Coronary artery (tissue), 2 donors: ENCODE measurements around the gene UBE2J2.

ENCODE experiments used
- DNase-seq: peaks from one replicate; pipeline ENCODE4 v3.0.0-alpha.2; 2017; ENCODE audit warnings: low spot score
- H3K27ac ChIP-seq, 2 donors: fragments of 200-600 bp; sonication (generic); one replicate each; pipeline ENCODE4 v1.5.1; 2016 to 2019
- H3K4me3 ChIP-seq: fragments of 200-600 bp; sonication (generic); 2 replicates; pipeline ENCODE4 v1.5.1; 2016; ENCODE audit warnings: mild to moderate bottlenecking, moderate library complexity
- TF ChIP-seq, protein P1 (sequence below): fragments of 200-600 bp; sonication (generic); IDR thresholded peaks from one replicate; pipeline ENCODE4 v1.5.1; 2019; ENCODE audit warnings: antibody characterized with exemption

UBE2J2 gene

DNA sequence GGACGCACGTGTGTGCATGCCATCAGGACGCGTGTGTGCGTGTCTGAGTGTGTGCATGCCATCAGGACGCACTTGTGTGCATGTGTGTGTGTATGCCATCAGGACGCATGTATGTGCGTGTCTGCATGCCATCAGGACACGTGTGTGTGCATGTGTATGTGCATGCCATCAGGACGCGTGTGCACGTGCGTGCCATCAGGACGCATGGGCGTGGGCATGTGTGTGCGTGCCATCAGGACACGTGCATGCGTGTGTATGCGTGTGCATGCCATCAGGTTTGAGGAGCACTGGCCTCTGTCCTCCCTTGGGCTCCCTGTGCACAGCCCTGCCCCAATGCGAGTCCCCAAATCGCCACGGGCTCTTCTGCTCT, 14.6 kb downstream of the UBE2J2 start:
- TF ChIP-seq, protein P1, sequence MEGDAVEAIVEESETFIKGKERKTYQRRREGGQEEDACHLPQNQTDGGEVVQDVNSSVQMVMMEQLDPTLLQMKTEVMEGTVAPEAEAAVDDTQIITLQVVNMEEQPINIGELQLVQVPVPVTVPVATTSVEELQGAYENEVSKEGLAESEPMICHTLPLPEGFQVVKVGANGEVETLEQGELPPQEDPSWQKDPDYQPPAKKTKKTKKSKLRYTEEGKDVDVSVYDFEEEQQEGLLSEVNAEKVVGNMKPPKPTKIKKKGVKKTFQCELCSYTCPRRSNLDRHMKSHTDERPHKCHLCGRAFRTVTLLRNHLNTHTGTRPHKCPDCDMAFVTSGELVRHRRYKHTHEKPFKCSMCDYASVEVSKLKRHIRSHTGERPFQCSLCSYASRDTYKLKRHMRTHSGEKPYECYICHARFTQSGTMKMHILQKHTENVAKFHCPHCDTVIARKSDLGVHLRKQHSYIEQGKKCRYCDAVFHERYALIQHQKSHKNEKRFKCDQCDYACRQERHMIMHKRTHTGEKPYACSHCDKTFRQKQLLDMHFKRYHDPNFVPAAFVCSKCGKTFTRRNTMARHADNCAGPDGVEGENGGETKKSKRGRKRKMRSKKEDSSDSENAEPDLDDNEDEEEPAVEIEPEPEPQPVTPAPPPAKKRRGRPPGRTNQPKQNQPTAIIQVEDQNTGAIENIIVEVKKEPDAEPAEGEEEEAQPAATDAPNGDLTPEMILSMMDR = no peak

DNA sequence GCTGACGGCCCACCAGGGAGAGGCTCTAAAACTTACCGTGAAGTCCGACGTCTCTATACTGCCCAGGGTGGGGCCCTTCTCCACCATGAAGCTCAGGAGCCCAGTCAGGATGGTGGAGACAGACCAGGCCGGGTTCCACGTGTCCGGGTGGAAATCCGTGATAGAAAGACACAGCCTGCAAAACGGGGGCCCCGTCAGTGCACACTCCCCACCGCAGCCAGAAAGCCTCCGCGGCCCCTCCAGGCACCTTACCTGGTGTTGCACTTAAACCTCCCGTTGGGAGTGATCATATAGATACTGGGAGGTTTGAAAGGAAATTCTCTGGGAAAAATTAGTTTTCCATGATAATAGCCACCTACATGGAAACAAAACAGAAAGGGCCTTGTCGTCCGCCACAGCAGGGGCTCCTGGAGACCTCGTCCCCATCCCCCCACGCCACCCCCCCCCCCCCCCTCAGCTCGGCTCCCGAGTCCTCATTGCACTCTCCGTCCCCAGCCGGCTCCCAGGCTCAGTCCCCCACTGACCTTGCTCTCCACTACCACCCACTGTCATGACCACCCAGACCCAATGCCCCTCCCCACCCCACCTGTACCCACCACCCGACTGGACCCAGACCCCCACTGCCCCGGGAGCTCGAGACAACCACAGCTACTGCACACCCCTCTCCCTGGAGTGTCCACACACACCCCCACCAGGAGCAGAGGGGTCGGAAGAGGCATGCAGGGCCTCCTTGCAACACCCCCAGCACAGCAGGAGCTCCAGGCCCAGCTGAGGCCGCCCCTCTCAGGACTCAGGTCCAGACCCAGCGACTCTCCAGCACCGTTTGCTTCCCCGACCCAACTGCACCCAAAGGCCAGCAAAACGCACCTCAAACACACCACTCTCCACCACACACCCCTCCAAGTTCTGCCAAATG, 16.4 kb downstream of the UBE2J2 start:
- Histone ChIP-seq H3K27ac (no peak overlapping the region), H3K4me3 (no peak overlapping the region)
- TF ChIP-seq, protein P1 = no peak
- DNase-seq = no peak

More for the DNA sequence above, 14.6 kb downstream of the UBE2J2 start:
- Histone ChIP-seq H3K27ac (no peak overlapping the region), H3K4me3 (no peak overlapping the region)
- no peak for DNase-seq

DNA sequence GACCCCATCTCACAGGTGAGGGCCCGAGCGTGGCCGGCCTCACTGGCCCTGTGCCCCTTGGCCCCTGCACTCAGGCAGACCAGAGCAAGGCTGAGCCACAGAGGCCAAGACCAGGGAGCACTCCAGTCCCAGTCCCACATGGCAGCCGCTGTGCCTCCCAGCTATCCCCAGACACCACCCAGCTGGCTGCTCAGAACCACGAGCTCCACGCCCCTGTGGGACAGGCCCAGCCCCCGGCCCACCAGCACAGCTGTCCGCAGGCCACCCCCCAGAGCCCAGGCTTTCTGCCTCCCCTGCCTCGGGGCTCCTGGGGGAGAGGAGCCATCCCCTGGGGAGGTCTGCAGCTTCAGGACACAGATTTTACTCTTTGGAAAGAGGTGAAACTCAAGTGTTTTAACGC, 18.0 kb downstream of the UBE2J2 start:
- DNase-seq = no peak
- TF ChIP-seq, protein P1 = no peak
- Histone ChIP-seq H3K27ac (no peak overlapping the region), H3K4me3 (no peak overlapping the region)

DNA sequence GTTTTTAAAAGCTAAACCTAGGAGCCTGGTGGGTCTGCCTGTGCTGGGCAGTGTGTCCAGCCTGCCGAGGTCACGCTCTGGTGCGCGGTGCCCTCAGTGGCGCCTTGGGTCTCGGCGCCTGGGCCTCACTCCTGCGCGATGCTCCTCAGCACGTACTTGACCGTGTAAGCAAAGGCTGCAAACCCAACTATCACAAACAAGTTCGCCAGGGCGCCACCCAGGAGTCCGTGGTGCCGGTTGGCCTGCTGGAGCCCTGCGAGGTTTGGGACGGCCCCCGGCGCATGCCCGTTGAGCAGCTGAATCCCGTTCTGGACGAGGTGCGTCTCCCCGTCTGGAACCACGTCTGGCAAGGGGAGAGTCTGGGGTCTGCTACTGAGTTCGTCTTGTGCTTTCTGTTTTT, 18.6 kb downstream of the UBE2J2 start:
- no peak overlapping the region for H3K4me3 ChIP-seq
- DNase-seq = no peak
- TF ChIP-seq, protein P1 = no peak
- no peak overlapping the region for H3K27ac ChIP-seq

DNA sequence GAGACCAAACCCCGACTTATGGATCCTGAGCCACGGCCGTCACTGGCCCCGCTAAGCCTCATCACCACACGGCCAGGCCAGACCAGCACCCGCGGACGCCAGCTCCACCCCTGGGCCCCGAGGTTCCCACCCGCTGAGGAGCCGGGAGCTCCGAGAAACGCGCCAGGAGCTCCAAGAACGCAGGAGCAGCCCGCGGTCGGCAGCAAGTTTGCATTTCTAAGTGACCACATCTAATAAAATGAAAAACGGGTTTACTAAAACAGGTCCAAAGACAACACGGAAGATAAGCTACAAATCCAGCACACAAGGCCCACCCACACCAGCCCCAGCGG, 19.0 kb downstream of the UBE2J2 start:
- no peak overlapping the region for H3K27ac ChIP-seq
- no peak for DNase-seq
- TF ChIP-seq, protein P1 = no peak
- no peak overlapping the region for H3K4me3 ChIP-seq

DNA sequence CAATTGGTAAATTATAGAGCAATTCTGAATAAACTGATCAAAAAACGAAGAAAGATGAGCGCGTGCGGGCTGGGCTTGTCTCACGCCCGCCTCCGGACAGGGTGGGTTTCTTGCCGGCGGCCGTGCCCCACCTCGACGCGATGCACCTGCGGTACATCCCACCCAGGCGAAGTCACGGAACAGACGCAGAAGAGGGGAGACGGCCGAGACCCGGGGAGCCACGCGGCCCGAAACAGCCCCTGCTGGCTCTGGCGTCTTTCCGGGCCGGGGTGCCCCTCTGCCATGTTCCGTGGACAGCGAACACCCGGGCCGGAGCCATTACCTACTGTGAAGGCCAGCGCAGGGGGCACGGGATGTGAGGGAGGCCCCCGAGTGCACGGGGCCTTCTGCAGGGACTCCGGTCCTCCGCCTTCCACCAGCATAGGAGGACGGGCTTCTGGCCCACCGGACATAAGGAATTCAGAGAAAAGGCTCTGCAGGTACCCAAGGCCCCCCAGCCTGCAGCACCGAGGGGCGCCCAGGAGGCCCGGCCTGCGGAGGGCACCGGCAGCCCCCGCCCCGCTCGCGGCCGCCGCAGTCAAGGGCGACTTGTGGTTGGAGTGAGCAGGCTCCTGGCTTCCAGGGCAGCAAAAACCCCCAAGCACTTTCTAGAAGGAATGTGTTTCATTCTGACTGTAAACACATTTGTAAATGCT, 19.5 kb downstream of the UBE2J2 start:
- Histone ChIP-seq H3K4me3 (no peak overlapping the region), H3K27ac (no peak overlapping the region)
- DNase-seq = no peak
- TF ChIP-seq, protein P1 = no peak

DNA sequence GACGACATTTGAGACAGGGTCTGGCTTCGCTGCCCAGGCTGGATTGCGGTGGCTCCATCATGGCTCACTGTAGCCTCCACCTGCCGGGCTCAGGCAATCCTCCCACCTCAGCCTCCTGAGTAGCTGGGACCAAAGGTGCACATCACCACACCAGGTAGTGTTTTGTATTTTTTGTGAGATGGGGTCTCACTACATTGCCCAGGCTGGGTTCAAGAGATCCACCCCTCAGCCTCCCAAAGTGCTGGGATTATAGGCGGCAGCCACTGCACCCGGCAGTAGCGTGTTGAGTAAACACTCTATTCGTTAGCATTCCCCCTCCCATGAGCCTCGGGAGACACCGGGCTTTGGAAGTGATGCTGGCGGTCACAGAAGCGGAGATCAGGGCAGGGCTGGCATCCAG, 20.3 kb downstream of the UBE2J2 start:
- Histone ChIP-seq H3K27ac (no peak overlapping the region), H3K4me3 (no peak overlapping the region)
- TF ChIP-seq, protein P1 = no peak
- no peak for DNase-seq
